Skeletal muscle tissue (tissue), 4 donors: Measurements from ENCODE around the gene IL17D. TPM values are rescaled to one million over a fixed set of nuclear protein-coding genes. Genes with fewer than 3 reads are reported as not detected.

Source experiments
- H3K27ac ChIP-seq: one replicate; pipeline ENCODE4 v1.7.0; 2013; ENCODE audit warnings: mild to moderate bottlenecking, low read depth, low read length, inconsistent platforms
- H3K27me3 ChIP-seq, 3 donors: one replicate each; pipeline ENCODE4 v1.7.0; 2013; ENCODE audit warnings: low read length in 3 of 3; ENCODE audit not compliant: control insufficient read depth in 3 of 3, insufficient read depth in 3 of 3
- H3K36me3 ChIP-seq, 3 donors: one replicate each; pipeline ENCODE4 v1.7.0; 2013; ENCODE audit warnings: low read length in 3 of 3; ENCODE audit not compliant: control insufficient read depth in 3 of 3, insufficient read depth in 3 of 3
- H3K4me1 ChIP-seq, 3 donors: one replicate each; pipeline ENCODE4 v1.7.0; 2013; ENCODE audit warnings: low read length in 3 of 3, mild to moderate bottlenecking in 3 of 3; ENCODE audit not compliant: control insufficient read depth in 3 of 3, insufficient read depth in 3 of 3
- H3K4me3 ChIP-seq, 3 donors: one replicate each; pipeline ENCODE4 v1.7.0; 2013; ENCODE audit warnings: low read length in 3 of 3
- H3K9ac ChIP-seq, 3 donors: one replicate each; pipeline ENCODE4 v1.7.0; 2013; ENCODE audit warnings: low read length in 3 of 3, mild to moderate bottlenecking in 3 of 3, moderate library complexity in 2 of 3, low read depth in 1 of 3
- H3K9me3 ChIP-seq, 3 donors: one replicate each; pipeline ENCODE4 v1.7.0; 2013; ENCODE audit warnings: low read length in 3 of 3; ENCODE audit not compliant: control insufficient read depth in 3 of 3
- total RNA-seq: library from RNA; depleted of rRNA; stranded (reverse); fragments of >200 nt; gene quantifications from one replicate; pipeline ENCODE4 v1.2.3, GENCODE V29; 2014
- donor health status: Osteomylitis.

IL17D gene
- total RNA-seq, 1 donor from 2014 or later: 7.3 TPM

GRCh38 chr13:20704459-20705069 lies 1.1 kb downstream of the IL17D start:
- H3K4me1 ChIP-seq: peaks cover 9 to 21% (median 10%) of the 10 kb centered on the region in 3 donors
- no peaks in the 10 kb centered on the region for H3K9me3 ChIP-seq
- H3K27me3 ChIP-seq: peaks cover 0 to 14% (median 0%) of the 10 kb centered on the region in 3 donors
- H3K9ac ChIP-seq: no peak overlapping the region
- no peak overlapping the region for H3K27ac ChIP-seq
- no peaks in the 10 kb centered on the region for H3K36me3 ChIP-seq
- peak overlapping the region in 1 of 3 donors; percentile 14 for H3K4me3 ChIP-seq

- H3K27me3 ChIP-seq: peaks cover 0 to under 1% (median 0%) of the 10 kb centered on the region in 3 donors
These were observed 3.2 kb downstream of the IL17D start for GRCh38 chr13:20706661-20707060.

GRCh38 chr13:20708216-20708615 lies 4.7 kb downstream of the IL17D start:
- no peaks in the 10 kb centered on the region for H3K36me3 ChIP-seq
- H3K9ac ChIP-seq: peak overlapping the region in 1 of 3 donors; percentile 21
- peak overlapping the region; percentile 44 for H3K27ac ChIP-seq
- no peaks in the 10 kb centered on the region for H3K9me3 ChIP-seq
- no peak overlapping the region for H3K4me3 ChIP-seq
- peaks cover 12 to 17% (median 13%) of the 10 kb centered on the region in 3 donors for H3K4me1 ChIP-seq
- H3K27me3 ChIP-seq: peaks cover 0 to 2% (median 0%) of the 10 kb centered on the region in 3 donors

More at GRCh38 chr13:20706661-20707060, 3.2 kb downstream of the IL17D start:
- H3K4me1 ChIP-seq: peaks cover 11 to 24% (median 12%) of the 10 kb centered on the region in 3 donors
- H3K9me3 ChIP-seq: no peaks in the 10 kb centered on the region
- H3K36me3 ChIP-seq: no peaks in the 10 kb centered on the region
- no peak overlapping the region for H3K4me3 ChIP-seq
- no peak overlapping the region for H3K9ac ChIP-seq
- no peak overlapping the region for H3K27ac ChIP-seq

GRCh38 chr13:20709369-20709768 lies 5.9 kb downstream of the IL17D start:
- peaks cover 19 to 24% (median 20%) of the 10 kb centered on the region in 3 donors for H3K4me1 ChIP-seq
- peak overlapping the region in 1 of 3 donors; percentile 1 for H3K9ac ChIP-seq
- H3K36me3 ChIP-seq: no peaks in the 10 kb centered on the region
- H3K27ac ChIP-seq: peak overlapping the region; percentile 46
- H3K4me3 ChIP-seq: no peak overlapping the region
- no peaks in the 10 kb centered on the region for H3K9me3 ChIP-seq
- H3K27me3 ChIP-seq: peaks cover 0 to 2% (median 0%) of the 10 kb centered on the region in 3 donors

- Histone ChIP-seq H3K4me1 (peaks cover 23 to 28% (median 24%) of the 10 kb centered on the region in 3 donors), H3K27ac (peak overlapping the region; percentile 46), H3K9ac (peak overlapping the region in 1 of 3 donors; percentile 1), H3K9me3 (no peaks in the 10 kb centered on the region), H3K27me3 (peaks cover 0 to 2% (median 0%) of the 10 kb centered on the region in 3 donors), H3K36me3 (no peaks in the 10 kb centered on the region), H3K4me3 (no peak overlapping the region)
These were observed 6.3 kb downstream of the IL17D start for GRCh38 chr13:20709782-20710181.

- no peaks in the 10 kb centered on the region for H3K36me3 ChIP-seq
- H3K4me3 ChIP-seq: no peak overlapping the region
- peaks cover 0 to 2% (median 0%) of the 10 kb centered on the region in 3 donors for H3K27me3 ChIP-seq
- H3K4me1 ChIP-seq: peaks cover 25 to 33% (median 31%) of the 10 kb centered on the region in 3 donors
- H3K27ac ChIP-seq: peak overlapping the region; percentile 97
- no peak overlapping the region for H3K9ac ChIP-seq
- H3K9me3 ChIP-seq: no peaks in the 10 kb centered on the region
These were observed 8.0 kb downstream of the IL17D start for GRCh38 chr13:20711301-20712044.

- Histone ChIP-seq H3K27ac (peak overlapping the region; percentile 97), H3K9ac (peak overlapping the region; percentile 73 to 83 (median 77)), H3K27me3 (peaks cover 0 to 2% (median 0%) of the 10 kb centered on the region in 3 donors), H3K4me1 (peaks cover 25 to 40% (median 37%) of the 10 kb centered on the region in 3 donors), H3K4me3 (peak overlapping the region; percentile 48 to 67 (median 58)), H3K9me3 (no peaks in the 10 kb centered on the region), H3K36me3 (no peaks in the 10 kb centered on the region)
These were observed 9.5 kb downstream of the IL17D start for GRCh38 chr13:20713014-20713376.

- H3K27ac ChIP-seq: peak overlapping the region; percentile 97
- peaks cover 31 to 47% (median 44%) of the 10 kb centered on the region in 3 donors for H3K4me1 ChIP-seq
These were observed 10.3 kb downstream of the IL17D start for GRCh38 chr13:20713751-20714150.

GRCh38 chr13:20714161-20714560 lies 10.7 kb downstream of the IL17D start:
- peak overlapping the region; percentile 69 to 83 (median 77) for H3K9ac ChIP-seq
- peaks cover 0 to 6% (median 6%) of the 10 kb centered on the region in 3 donors for H3K36me3 ChIP-seq
- peaks cover 0 to 2% (median 0%) of the 10 kb centered on the region in 3 donors for H3K27me3 ChIP-seq
- no peaks in the 10 kb centered on the region for H3K9me3 ChIP-seq
- H3K27ac ChIP-seq: peak overlapping the region; percentile 97
- H3K4me3 ChIP-seq: peak overlapping the region; percentile 36 to 58 (median 40)
- peaks cover 35 to 46% (median 44%) of the 10 kb centered on the region in 3 donors for H3K4me1 ChIP-seq

More at GRCh38 chr13:20713751-20714150, 10.3 kb downstream of the IL17D start:
- peaks cover 0 to 2% (median 0%) of the 10 kb centered on the region in 3 donors for H3K27me3 ChIP-seq
- H3K4me3 ChIP-seq: peak overlapping the region in 2 of 3 donors; percentile 36 to 58
- no peaks in the 10 kb centered on the region for H3K9me3 ChIP-seq
- H3K9ac ChIP-seq: peak overlapping the region in 2 of 3 donors; percentile 77 to 83
- H3K36me3 ChIP-seq: peaks cover 0 to 2% (median 2%) of the 10 kb centered on the region in 3 donors
